K562 (cell line): ENCODE data around the gene TMC8. TPM values are rescaled to one million over a fixed set of nuclear protein-coding genes. Genes with fewer than 3 reads are reported as not detected.

ENCODE experiments used
- BACH1 ChIP-seq: fragments of 200-800 bp; sonication (Bioruptor generic); IDR thresholded peaks from 2 replicates; pipeline ENCODE4 v1.6.1; 2016; ENCODE audit warnings: missing genetic modification characterization, missing compliant biosample characterization
- BHLHE40 ChIP-seq: IDR thresholded peaks from 2 replicates; pipeline ENCODE4 v1.6.1; 2011; ENCODE audit warnings: low read length, improper control_type of control experiment
- CC2D1A ChIP-seq: fragments of 450-650 bp; IDR thresholded peaks from 2 replicates; pipeline ENCODE4 v1.6.1; 2017; ENCODE audit warnings: mild to moderate bottlenecking
- ESRRA ChIP-seq: fragments of 450-650 bp; IDR thresholded peaks from 2 replicates; pipeline ENCODE4 v1.6.1; 2014; ENCODE audit warnings: low read depth, mild to moderate bottlenecking, moderate library complexity, borderline replicate concordance
- ETV1 ChIP-seq: fragments of 450-650 bp; conservative IDR thresholded peaks from 2 replicates; pipeline ENCODE4 v1.6.1; 2016; ENCODE audit warnings: missing genetic modification characterization, control low read depth, low read depth, missing compliant biosample characterization
- ETV5 ChIP-seq: sonication (generic); formaldehyde crosslinking; IDR thresholded peaks from 2 replicates; pipeline ENCODE4 v1.4.0; 2020; ENCODE audit warnings: low read depth, mild to moderate bottlenecking, missing genetic modification reagents
- EWSR1 ChIP-seq: fragments of 450-650 bp; IDR thresholded peaks from 2 replicates; pipeline ENCODE4 v1.6.1; 2018; ENCODE audit warnings: borderline replicate concordance, mild to moderate bottlenecking, low read depth, moderate library complexity; ENCODE audit not compliant: partially characterized antibody
- JUND ChIP-seq, 2 experiments: IDR thresholded peaks; 2 replicates in 1 of 2; 3 replicates in 1 of 2; pipeline ENCODE4 v1.6.1; 2011; ENCODE audit warnings: borderline replicate concordance in 2 of 2, low read depth in 2 of 2, low read length in 2 of 2, improper control_type of control experiment in 1 of 2, missing biosample characterization in 1 of 2, missing genetic modification characterization in 1 of 2, missing genetic modification reagents in 1 of 2
- MAZ ChIP-seq, 2 experiments: fragments of 450-650 bp in 1 of 2; sonication (generic) in 1 of 2; formaldehyde crosslinking; IDR thresholded peaks in 1 of 2; conservative IDR thresholded peaks in 1 of 2; 2 replicates each; pipeline versions ENCODE4 v1.4.0 to v1.5.0; 2020; ENCODE audit warnings: mild to moderate bottlenecking in 1 of 2, missing genetic modification reagents in 1 of 2
- NFE2L1 ChIP-seq: fragments of 450-650 bp; IDR thresholded peaks from 2 replicates; pipeline ENCODE4 v1.6.1; 2016; ENCODE audit warnings: missing genetic modification characterization, low read depth, mild to moderate bottlenecking, missing compliant biosample characterization, moderate library complexity, borderline replicate concordance
- NR2F6 ChIP-seq: fragments of 450-650 bp; formaldehyde crosslinking; IDR thresholded peaks from 2 replicates; pipeline ENCODE4 v1.4.0; 2020; ENCODE audit warnings: mild to moderate bottlenecking
- NRF1 ChIP-seq, 2 experiments: fragments of 450-650 bp; IDR thresholded peaks in 1 of 2; conservative IDR thresholded peaks in 1 of 2; 2 replicates each; pipeline ENCODE4 v1.6.1; 2014; ENCODE audit warnings: mild to moderate bottlenecking in 2 of 2
- POLR2B ChIP-seq: fragments of 450-650 bp; IDR thresholded peaks from 2 replicates; pipeline ENCODE4 v1.6.1; 2018; ENCODE audit warnings: low read depth; ENCODE audit not compliant: partially characterized antibody
- POLR2G ChIP-seq: fragments of 200-400 bp; formaldehyde crosslinking; IDR thresholded peaks from 2 replicates; pipeline ENCODE4 v1.6.1; 2017; ENCODE audit warnings: low read depth, mild to moderate bottlenecking, antibody characterized with exemption, low read length, moderate library complexity
- RAD21 ChIP-seq, 2 experiments: fragments of 250-450 bp in 1 of 2; fragments of 450-650 bp in 1 of 2; sonication (Bioruptor Pico) in 1 of 2; formaldehyde crosslinking in 1 of 2; IDR thresholded peaks in 1 of 2; conservative IDR thresholded peaks in 1 of 2; 2 replicates each; pipeline versions ENCODE4 v1.4.0 to v1.8.0; 2020 to 2022; ENCODE audit warnings: mild to moderate bottlenecking in 2 of 2, moderate library complexity in 1 of 2
- RB1 ChIP-seq: fragments of 450-650 bp; IDR thresholded peaks from 2 replicates; pipeline ENCODE4 v1.6.1; 2017; ENCODE audit warnings: low read depth, mild to moderate bottlenecking
- RCOR1 ChIP-seq, 2 experiments: IDR thresholded peaks; 2 replicates each; pipeline ENCODE4 v1.6.1; 2012; ENCODE audit warnings: low read depth in 2 of 2, low read length in 2 of 2, borderline replicate concordance in 1 of 2, improper control_type of control experiment in 1 of 2
- SREBF2 ChIP-seq: sonication (generic); formaldehyde crosslinking; IDR thresholded peaks from 2 replicates; pipeline ENCODE4 v1.4.0; 2020; ENCODE audit warnings: mild to moderate bottlenecking, missing genetic modification reagents
- STAG1 ChIP-seq: sonication (generic); formaldehyde crosslinking; IDR thresholded peaks from 2 replicates; pipeline ENCODE4 v1.5.0; 2020; ENCODE audit warnings: missing genetic modification reagents, borderline replicate concordance
- TAF9B ChIP-seq: fragments of 450-650 bp; IDR thresholded peaks from 2 replicates; pipeline ENCODE4 v1.6.1; 2018; ENCODE audit warnings: mild to moderate bottlenecking; ENCODE audit not compliant: partially characterized antibody
- TAL1 ChIP-seq: fragments of 450-650 bp; IDR thresholded peaks from 2 replicates; pipeline ENCODE4 v1.6.1; 2016; ENCODE audit warnings: mild to moderate bottlenecking
- USF1 ChIP-seq: sonication (generic); formaldehyde crosslinking; IDR thresholded peaks from 2 replicates; pipeline ENCODE4 v1.9.0; 2022; ENCODE audit warnings: mild to moderate bottlenecking, missing genetic modification reagents
- ZBTB1 ChIP-seq: sonication (generic); formaldehyde crosslinking; IDR thresholded peaks from 2 replicates; pipeline ENCODE4 v1.8.1; 2023; ENCODE audit warnings: missing genetic modification reagents, low read depth, mild to moderate bottlenecking, borderline replicate concordance
- ZBTB5 ChIP-seq: fragments of 450-650 bp; IDR thresholded peaks from 2 replicates; pipeline ENCODE4 v1.6.1; 2017; ENCODE audit warnings: antibody characterized with exemption
- ZFX ChIP-seq: sonication (generic); formaldehyde crosslinking; IDR thresholded peaks from 2 replicates; pipeline ENCODE4 v1.8.0; 2022; ENCODE audit warnings: mild to moderate bottlenecking, missing genetic modification reagents, moderate library complexity
- ZNF12 ChIP-seq: sonication (generic); formaldehyde crosslinking; IDR thresholded peaks from 2 replicates; pipeline ENCODE4 v1.4.0; 2020; ENCODE audit warnings: mild to moderate bottlenecking, missing genetic modification reagents
- ZNF24 ChIP-seq: fragments of 450-650 bp; IDR thresholded peaks from 2 replicates; pipeline ENCODE4 v1.6.1; 2016
- ZNF79 ChIP-seq: fragments of 250-450 bp; sonication (Bioruptor Pico); IDR thresholded peaks from 2 replicates; pipeline ENCODE4 v1.4.0; 2020; ENCODE audit warnings: low read depth, mild to moderate bottlenecking, moderate library complexity
- polyA plus RNA-seq, 8 experiments: library from polyadenylated mRNA; depleted of rRNA in 4 of 8; stranded (reverse) in 5 of 8; unstranded in 3 of 8; fragments of >200 nt; fragmentation: Nextera tagmentation in 2 of 8; fragmentation: Illumina TruSeq in 1 of 8; extraction: Ambion mirVana in 2 of 8; extraction: Trizol in 1 of 8; gene quantifications; 2 replicates each; pipeline versions ENCODE4 v1.2.1 to v1.2.3, GENCODE V29; 2011 to 2014; ENCODE audit warnings: inconsistent platforms in 1 of 8, missing spikeins in 1 of 8
- total RNA-seq, 7 experiments: library from RNA; depleted of rRNA in 6 of 7; stranded (reverse); fragments of >200 nt in 6 of 7; fragmentation: Illumina TruSeq in 2 of 7; extraction: Trizol in 2 of 7; gene quantifications; 2 replicates each; pipeline versions ENCODE4 v1.2.1 to v1.2.3, GENCODE V29; 2011 to 2021; ENCODE audit warnings: low replicate concordance in 1 of 7

The TMC8 gene
- total and polyA plus RNA-seq, 9 of the 15 experiments (the other 6 are each of a cell fraction or from before 2014, with no cell fraction given) = 0.13 to 10.9 (median 2.8) TPM

DNA sequence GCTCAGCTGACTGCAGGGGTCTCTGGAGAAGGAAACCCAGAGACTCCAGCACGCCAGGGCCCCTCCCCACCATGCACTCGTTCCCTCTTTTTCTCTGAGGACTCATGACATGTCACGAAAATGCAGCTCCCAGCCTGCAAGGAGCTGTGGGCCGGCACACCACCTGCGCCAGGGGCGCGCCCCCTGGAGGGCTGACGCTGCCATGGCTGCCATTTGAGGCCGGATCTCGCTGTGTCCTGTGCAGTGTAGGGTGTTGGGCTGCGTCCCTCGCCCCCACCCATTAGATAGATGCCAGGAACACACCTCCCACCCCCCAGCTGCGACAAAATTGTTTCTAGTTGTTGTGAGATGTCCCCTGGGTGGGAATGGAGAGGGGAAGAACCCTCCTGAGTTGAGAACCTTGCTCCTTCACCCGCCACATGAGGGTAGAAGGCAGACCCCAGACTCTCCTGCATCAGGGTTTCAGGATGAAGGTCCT lies 46.0 kb downstream of the TMC8 start (continued):
- TF ChIP-seq ZBTB5 (no peak), BHLHE40 (peak; percentile 69), NFE2L1 (tag) (no peak), USF1 (no peak), RAD21 (CRISPR knock-in tag; conservative IDR thresholded peaks at IDR 0.05 in 1 of 2, IDR thresholded peaks at IDR 0.05 in 1 of 2) (peak; percentile 72 to 86), STAG1 (CRISPR knock-in tag) (peak; percentile 62; the same call in 1 of the 2 replicates), POLR2B (peak; percentile 44), ZNF12 (CRISPR knock-in tag) (no peak), ETV1 (peak; percentile 30; the same call in 1 of the 2 replicates), TAF9B (no peak), SREBF2 (no peak), ESRRA (no peak), TAL1 (no peak), EWSR1 (no peak), CC2D1A (0 out of 2 replicates have a peak, but pooled peaks have one; percentile 10), ZNF24 (no peak; the same call in 1 of the 2 replicates), RCOR1 (IDR thresholded peaks at IDR 0.05; ENCODE audit: borderline replicate concordance in 1 of 2, low read depth in 2 of 2, low read length in 2 of 2) (peak in 1 of 2 experiments; percentile 44; a peak in 1 of 4 replicates), ZFX (CRISPR knock-in tag) (no peak), NRF1 (conservative IDR thresholded peaks at IDR 0.05 in 1 of 2, IDR thresholded peaks at IDR 0.05 in 1 of 2) (peak; percentile 37 to 45), POLR2G (peak; percentile 78), NR2F6 (CRISPR knock-in tag) (no peak), MAZ (CRISPR knock-in tag; conservative IDR thresholded peaks at IDR 0.05 in 1 of 2, IDR thresholded peaks at IDR 0.05 in 1 of 2) (peak in 1 of 2 experiments; percentile 55; a peak in 2 of 4 replicates), BACH1 (tag) (no peak), ZBTB1 (CRISPR knock-in tag) (no peak), ETV5 (CRISPR knock-in tag) (peak; percentile 46; the same call in 1 of the 2 replicates), RB1 (peak; percentile 81), JUND (IDR thresholded peaks at IDR 0.05; ENCODE audit: borderline replicate concordance, low read depth, low read length) (peak; percentile 51), JUND (tag; IDR thresholded peaks at IDR 0.05; ENCODE audit: borderline replicate concordance, low read depth, low read length) (no peak), ZNF79 (CRISPR knock-in tag) (no peak)
